Umbilical cord (tissue), 2 donors: ENCODE data around the gene MFAP3L. TPM values are rescaled to one million over a fixed set of nuclear protein-coding genes. Genes with fewer than 3 reads are reported as not detected.
A peak's percentile ranks its signal among the peaks of the same experiment; 100 is the strongest.

Source experiments
- DNase-seq: peaks from one replicate; pipeline ENCODE4 v3.0.0-alpha.2; 2015; ENCODE audit warnings: low spot score
- total RNA-seq: library from RNA; depleted of rRNA; stranded (reverse); fragments of >200 nt; gene quantifications from one replicate; pipeline ENCODE4 v1.2.3, GENCODE V29; 2014; ENCODE audit warnings: low replicate concordance; ENCODE audit not compliant: insufficient read depth

The MFAP3L gene
- total RNA-seq, 1 donor from 2014 or later: 2.9 TPM

DNA sequence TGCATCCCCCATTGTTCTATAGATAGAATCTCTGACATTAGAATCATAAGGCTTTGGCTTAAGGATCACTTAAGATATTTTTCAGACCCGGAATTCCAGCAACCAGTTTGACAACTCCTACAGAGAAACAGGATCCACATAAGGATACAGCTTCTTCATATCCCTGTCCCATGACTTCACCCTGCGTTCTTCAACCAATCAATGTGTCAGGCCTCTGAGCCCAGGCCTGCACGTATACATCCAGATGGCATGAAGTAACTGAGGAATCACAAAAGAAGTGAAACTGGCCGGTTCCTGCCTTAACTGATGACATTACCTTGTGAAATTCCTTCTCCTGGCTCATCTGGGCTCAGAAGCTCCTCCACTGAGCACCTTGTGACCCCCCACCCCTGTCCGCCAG is 85.1 kb downstream of the MFAP3L start:
- DNase-seq: peak; percentile 9

DNA sequence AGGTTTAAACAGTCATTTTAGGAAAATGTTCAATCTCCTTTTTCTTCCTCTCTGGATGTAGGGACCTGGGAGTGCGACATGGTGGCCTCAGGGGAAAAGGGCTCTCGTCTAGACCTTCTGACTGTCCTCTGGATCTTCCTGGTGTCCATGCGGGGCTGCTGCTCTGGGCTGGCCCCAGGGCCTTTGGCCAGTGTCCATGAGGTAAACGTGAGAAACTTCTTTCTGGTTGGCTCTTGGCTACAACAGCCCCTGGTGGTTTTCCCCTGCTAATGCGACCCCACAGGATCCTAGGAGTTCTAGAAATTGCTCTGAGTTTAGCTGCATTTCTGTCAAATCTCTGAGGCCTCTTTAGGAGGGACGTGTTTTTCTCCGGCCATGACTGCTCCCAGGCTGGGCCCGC is 85.7 kb downstream of the MFAP3L start:
- DNase-seq: no peak

Other genes with a start within 250 kb of the MFAP3L start
- 6.0 TPM for gene AADAT, start 63.6 kb upstream of the MFAP3L start, total RNA-seq